IPS-15b (cell line): ENCODE results near the gene CEP44.

ENCODE experiments used
- H3K27me3 ChIP-seq: one replicate; pipeline ENCODE4 v1.6.1; 2013; ENCODE audit warnings: low read length; ENCODE audit not compliant: control insufficient read depth, insufficient read depth
- H3K36me3 ChIP-seq: one replicate; pipeline ENCODE4 v1.6.1; 2013; ENCODE audit warnings: low read length; ENCODE audit not compliant: control insufficient read depth, insufficient read depth
- H3K4me1 ChIP-seq: one replicate; pipeline ENCODE4 v1.6.1; 2013; ENCODE audit warnings: mild to moderate bottlenecking, low read length; ENCODE audit not compliant: control insufficient read depth, insufficient read depth
- H3K4me3 ChIP-seq: one replicate; pipeline ENCODE4 v1.5.1; 2013; ENCODE audit warnings: low read depth, low read length
- H3K9ac ChIP-seq: one replicate; pipeline ENCODE4 v1.6.1; 2013; ENCODE audit warnings: low read depth, mild to moderate bottlenecking, low read length
- H3K9me3 ChIP-seq: one replicate; pipeline ENCODE4 v1.6.1; 2013; ENCODE audit warnings: mild to moderate bottlenecking, low read length; ENCODE audit not compliant: control insufficient read depth, insufficient read depth

CEP44 gene

GRCh38 chr4:174312993-174313392 is 29.3 kb downstream of the CEP44 start:
- H3K4me3 ChIP-seq = no peak overlapping the region
- H3K9ac ChIP-seq = no peak overlapping the region
- H3K27me3 ChIP-seq = no peaks in the 10 kb centered on the region
- no peaks in the 10 kb centered on the region for H3K4me1 ChIP-seq
- no peaks in the 10 kb centered on the region for H3K36me3 ChIP-seq
- no peaks in the 10 kb centered on the region for H3K9me3 ChIP-seq

GRCh38 chr4:174314274-174314673 is 30.6 kb downstream of the CEP44 start:
- Histone ChIP-seq H3K9me3 (no peaks in the 10 kb centered on the region), H3K4me1 (no peaks in the 10 kb centered on the region), H3K36me3 (no peaks in the 10 kb centered on the region), H3K9ac (no peak overlapping the region), H3K4me3 (no peak overlapping the region), H3K27me3 (no peaks in the 10 kb centered on the region)

GRCh38 chr4:174314770-174315169 is 31.1 kb downstream of the CEP44 start:
- Histone ChIP-seq H3K36me3 (no peaks in the 10 kb centered on the region), H3K9ac (no peak overlapping the region), H3K9me3 (no peaks in the 10 kb centered on the region)

GRCh38 chr4:174316546-174316945 is 32.8 kb downstream of the CEP44 start:
- no peaks in the 10 kb centered on the region for H3K4me1 ChIP-seq
- no peaks in the 10 kb centered on the region for H3K9me3 ChIP-seq
- no peak overlapping the region for H3K4me3 ChIP-seq
- no peaks in the 10 kb centered on the region for H3K27me3 ChIP-seq
- no peak overlapping the region for H3K9ac ChIP-seq
- no peaks in the 10 kb centered on the region for H3K36me3 ChIP-seq

More at GRCh38 chr4:174314770-174315169, 31.1 kb downstream of the CEP44 start:
- Histone ChIP-seq H3K27me3 (no peaks in the 10 kb centered on the region), H3K4me3 (no peak overlapping the region), H3K4me1 (no peaks in the 10 kb centered on the region)

GRCh38 chr4:174316954-174317353 is 33.2 kb downstream of the CEP44 start:
- Histone ChIP-seq H3K4me1 (no peaks in the 10 kb centered on the region), H3K27me3 (no peaks in the 10 kb centered on the region), H3K36me3 (no peaks in the 10 kb centered on the region)

GRCh38 chr4:174317531-174317930 is 33.8 kb downstream of the CEP44 start:
- Histone ChIP-seq H3K4me3 (no peak overlapping the region), H3K27me3 (no peaks in the 10 kb centered on the region), H3K9ac (no peak overlapping the region), H3K9me3 (no peaks in the 10 kb centered on the region), H3K4me1 (no peaks in the 10 kb centered on the region), H3K36me3 (no peaks in the 10 kb centered on the region)

More at GRCh38 chr4:174316954-174317353, 33.2 kb downstream of the CEP44 start:
- no peak overlapping the region for H3K9ac ChIP-seq
- H3K9me3 ChIP-seq = no peaks in the 10 kb centered on the region
- no peak overlapping the region for H3K4me3 ChIP-seq

GRCh38 chr4:174318829-174319764 is 35.4 kb downstream of the CEP44 start:
- no peaks in the 10 kb centered on the region for H3K4me1 ChIP-seq
- no peak overlapping the region for H3K9ac ChIP-seq
- H3K4me3 ChIP-seq = no peak overlapping the region
- H3K36me3 ChIP-seq = no peaks in the 10 kb centered on the region
- H3K9me3 ChIP-seq = no peaks in the 10 kb centered on the region
- no peaks in the 10 kb centered on the region for H3K27me3 ChIP-seq

- Histone ChIP-seq H3K4me1 (no peaks in the 10 kb centered on the region), H3K27me3 (no peaks in the 10 kb centered on the region), H3K4me3 (no peak overlapping the region), H3K9me3 (no peaks in the 10 kb centered on the region), H3K36me3 (no peaks in the 10 kb centered on the region), H3K9ac (no peak overlapping the region)
Measured at GRCh38 chr4:174320494-174321199, 36.9 kb downstream of the CEP44 start.

GRCh38 chr4:174324236-174324635 is 40.5 kb downstream of the CEP44 start:
- Histone ChIP-seq H3K9ac (no peak overlapping the region), H3K4me1 (no peaks in the 10 kb centered on the region), H3K36me3 (no peaks in the 10 kb centered on the region), H3K4me3 (no peak overlapping the region), H3K27me3 (no peaks in the 10 kb centered on the region), H3K9me3 (no peaks in the 10 kb centered on the region)

- H3K27me3 ChIP-seq = no peaks in the 10 kb centered on the region
- H3K4me1 ChIP-seq = no peaks in the 10 kb centered on the region
- no peaks in the 10 kb centered on the region for H3K9me3 ChIP-seq
- H3K4me3 ChIP-seq = no peak overlapping the region
- no peak overlapping the region for H3K9ac ChIP-seq
- H3K36me3 ChIP-seq = no peaks in the 10 kb centered on the region
Measured at GRCh38 chr4:174324725-174325124, 41.0 kb downstream of the CEP44 start.

GRCh38 chr4:174332741-174333493 is 49.2 kb downstream of the CEP44 start:
- H3K36me3 ChIP-seq = no peaks in the 10 kb centered on the region
- H3K27me3 ChIP-seq = no peaks in the 10 kb centered on the region
- H3K4me1 ChIP-seq = no peaks in the 10 kb centered on the region
- no peaks in the 10 kb centered on the region for H3K9me3 ChIP-seq
- H3K4me3 ChIP-seq = no peak overlapping the region
- H3K9ac ChIP-seq = no peak overlapping the region
